Ovary (tissue), 9 donors: ENCODE results near the gene MYOM1. TPM values are rescaled to one million over a fixed set of nuclear protein-coding genes. Genes with fewer than 3 reads are reported as not detected.

Experiments used
- DNase-seq, 5 donors: peaks; one replicate each; pipeline ENCODE4 v3.0.0-alpha.2; 2019 to 2020
- H3K27ac ChIP-seq, 2 donors: fragments of 200-600 bp; one replicate each; pipeline versions ENCODE4 v1.5.1 to v1.8.0; 2019 to 2022
- H3K27me3 ChIP-seq: fragments of 200-600 bp; one replicate; pipeline ENCODE4 v1.8.0; 2022
- H3K36me3 ChIP-seq: fragments of 200-600 bp; sonication (generic); one replicate; pipeline ENCODE4 v1.5.1; 2019
- H3K4me1 ChIP-seq: one replicate; pipeline ENCODE4 v1.8.1; 2013; ENCODE audit warnings: mild to moderate bottlenecking, moderate library complexity; ENCODE audit not compliant: insufficient read depth
- H3K4me3 ChIP-seq: fragments of 200-600 bp; sonication (generic); one replicate; pipeline ENCODE4 v1.5.1; 2017
- H3K9me3 ChIP-seq, 2 donors: fragments of 200-600 bp in 1 of 2; sonication (generic) in 1 of 2; one replicate each; pipeline versions ENCODE4 v1.5.1 to v1.8.1; 2013 to 2019; ENCODE audit warnings: mild to moderate bottlenecking in 1 of 2, moderate library complexity in 1 of 2
- EP300 ChIP-seq: sonication (generic); formaldehyde crosslinking; IDR thresholded peaks from one replicate; pipeline ENCODE4 v1.6.1; 2017; ENCODE audit warnings: antibody characterized with exemption
- POLR2A ChIP-seq: fragments of 450-650 bp; IDR thresholded peaks from one replicate; pipeline ENCODE4 v1.6.1; 2017; ENCODE audit warnings: antibody characterized with exemption, mild to moderate bottlenecking, moderate library complexity
- WGBS, 3 donors: extraction: QIAGEN DNeasy Blood & Tissue Kit in 1 of 3; methylation state at CpG; one replicate each; pipeline versions ENCODE4 v1.1.5 to v1.1.7; 2013 to 2017; 5-methylcytosine and 5-hydroxymethylcytosine counted together
- intact Hi-C, 4 donors: fragments of 100-400 bp; cut with DNase I; formaldehyde crosslinking; loops; one replicate each; pipeline versions ENCODE4 v1.11.0 to v1.15.1; 2022 to 2023
- polyA plus RNA-seq, 2 donors: library from polyadenylated mRNA; stranded (reverse); fragments of 200-250 nt in 1 of 2; fragments of 350-450 nt in 1 of 2; fragmentation: Illumina TruSeq in 1 of 2; extraction: RNeasy Lipid Tissue Mini Kit (QIAGEN cat#74804) in 1 of 2; gene quantifications; one replicate each; pipeline ENCODE4 v1.2.3, GENCODE V29; 2013 to 2014
- total RNA-seq, 7 donors: library from RNA; depleted of rRNA in 2 of 7; stranded (reverse); fragments of >200 nt in 2 of 7; fragmentation: NEBNext Ultra II Directional in 3 of 7; extraction: Animal tissue kit (Norgen Biotek cat#: 25700) in 3 of 7; gene quantifications; one replicate each; pipeline versions ENCODE4 v1.1.0 to v1.2.4, GENCODE V29; 2016 to 2023
- TF ChIP-seq, protein P1 (sequence below), 3 donors: fragments of 450-650 bp in 2 of 3; fragments of 200-600 bp in 1 of 3; IDR thresholded peaks; one replicate each; pipeline versions ENCODE4 v1.5.1 to v1.8.0; 2016 to 2022; ENCODE audit warnings: antibody characterized with exemption in 3 of 3, mild to moderate bottlenecking in 1 of 3
- donor health status: DM: no; HTN: no; CAD: no; lungs with moderate emphysema.
- donor health status: DM: no; HTN: no; CAD: no.
- donor health status: Bipolar disorder and iron deficiency.
- donor health status: DM: yes; HTN: yes; CAD: no.
- donor health status: DM: no; HTN: no; CAD: no.
- donor health status: DM: yes; HTN: yes; CAD: no.

MYOM1 gene
- total and polyA plus RNA-seq, 9 donors, result 0.69 to 21.0 (median 3.6) TPM

DNA sequence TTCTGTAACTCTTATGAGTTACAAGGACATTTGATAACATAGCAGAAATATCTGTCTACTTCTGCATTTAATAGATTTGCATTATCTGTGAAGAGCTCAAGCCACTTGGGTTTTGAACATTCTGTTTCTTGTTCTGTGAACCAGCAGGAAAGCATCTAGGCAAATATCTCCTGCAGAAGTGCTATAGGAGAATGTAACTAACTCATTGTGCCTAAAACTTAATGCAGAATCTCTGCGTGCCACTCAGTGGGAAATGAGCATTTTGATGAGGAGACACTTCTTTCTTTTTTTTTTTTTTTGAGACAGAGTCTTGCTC lies 63.5 kb downstream of the MYOM1 start:
- DNase-seq, result no peak
- Histone ChIP-seq H3K27ac (no peak overlapping the region), H3K36me3 (no peaks in the 10 kb centered on the region), H3K9me3 (no peaks in the 10 kb centered on the region), H3K4me1 (no peaks in the 10 kb centered on the region), H3K4me3 (no peak overlapping the region), H3K27me3 (no peaks in the 10 kb centered on the region)
- intact Hi-C loops, result loop anchor here in 3 of 4 donors (10.0 kb wide), 3 partner anchors 69 to 221 kb away; partner anchors contain the start of gene MYL12A (in 1 of the 3)
- WGBS, 3 donors, result 60 to 80% (median 75%) methylated on average over 1 of the region's 1 CpG
- TF ChIP-seq POLR2A (no peak), EP300 (no peak)
- TF ChIP-seq, protein P1, sequence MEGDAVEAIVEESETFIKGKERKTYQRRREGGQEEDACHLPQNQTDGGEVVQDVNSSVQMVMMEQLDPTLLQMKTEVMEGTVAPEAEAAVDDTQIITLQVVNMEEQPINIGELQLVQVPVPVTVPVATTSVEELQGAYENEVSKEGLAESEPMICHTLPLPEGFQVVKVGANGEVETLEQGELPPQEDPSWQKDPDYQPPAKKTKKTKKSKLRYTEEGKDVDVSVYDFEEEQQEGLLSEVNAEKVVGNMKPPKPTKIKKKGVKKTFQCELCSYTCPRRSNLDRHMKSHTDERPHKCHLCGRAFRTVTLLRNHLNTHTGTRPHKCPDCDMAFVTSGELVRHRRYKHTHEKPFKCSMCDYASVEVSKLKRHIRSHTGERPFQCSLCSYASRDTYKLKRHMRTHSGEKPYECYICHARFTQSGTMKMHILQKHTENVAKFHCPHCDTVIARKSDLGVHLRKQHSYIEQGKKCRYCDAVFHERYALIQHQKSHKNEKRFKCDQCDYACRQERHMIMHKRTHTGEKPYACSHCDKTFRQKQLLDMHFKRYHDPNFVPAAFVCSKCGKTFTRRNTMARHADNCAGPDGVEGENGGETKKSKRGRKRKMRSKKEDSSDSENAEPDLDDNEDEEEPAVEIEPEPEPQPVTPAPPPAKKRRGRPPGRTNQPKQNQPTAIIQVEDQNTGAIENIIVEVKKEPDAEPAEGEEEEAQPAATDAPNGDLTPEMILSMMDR (IDR thresholded peaks at IDR 0.05), result no peak

DNA sequence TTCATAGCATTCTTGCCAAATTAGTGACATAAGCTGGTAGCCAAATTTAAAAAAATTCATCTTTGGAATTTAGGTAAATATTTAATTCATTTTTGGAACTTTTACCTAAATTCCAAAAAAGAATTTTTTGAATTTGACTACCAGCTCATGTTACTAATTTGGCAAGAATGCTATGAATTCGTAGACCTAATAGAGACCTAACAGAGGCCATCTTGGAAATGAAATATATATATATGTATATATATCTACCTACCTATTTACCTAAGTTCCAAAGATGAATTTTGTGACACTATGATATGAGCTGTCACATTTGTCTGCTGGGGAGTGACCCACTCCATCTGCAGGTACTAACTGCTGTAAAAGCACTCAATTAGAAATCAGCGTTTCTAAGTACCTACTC lies 65.6 kb downstream of the MYOM1 start:
- no peak overlapping the region for H3K4me3 ChIP-seq
- intact Hi-C loops, result loop anchor here in 3 of 4 donors (5.0 to 10.0 kb wide), 4 partner anchors 71 to 227 kb away; partner anchors contain the start of gene MYL12A (in 1 of the 3)
- no peak for TF ChIP-seq EP300
- TF ChIP-seq, protein P1 (IDR thresholded peaks at IDR 0.05), result no peak
- no peak for TF ChIP-seq POLR2A
- no peaks in the 10 kb centered on the region for H3K36me3 ChIP-seq
- no peak overlapping the region for H3K27ac ChIP-seq
- no peaks in the 10 kb centered on the region for H3K9me3 ChIP-seq
- no peak for DNase-seq
- no peaks in the 10 kb centered on the region for H3K27me3 ChIP-seq
- no peaks in the 10 kb centered on the region for H3K4me1 ChIP-seq
- 88 to 92% (median 90%) methylated on average over 2 of the region's 2 CpGs for WGBS, 3 donors

- H3K27me3 ChIP-seq, result no peaks in the 10 kb centered on the region
- WGBS, 3 donors, result 83 to 88% (median 85%) methylated on average over 8 of the region's 8 CpGs
- no peak overlapping the region for H3K4me3 ChIP-seq
- intact Hi-C loops, result loop anchor here in 3 of 4 donors (5.0 to 10.0 kb wide), 4 partner anchors 72 to 226 kb away; partner anchors contain the start of gene MYL12A (in 1 of the 3)
- no peak overlapping the region for H3K27ac ChIP-seq
- H3K9me3 ChIP-seq, result no peaks in the 10 kb centered on the region
- TF ChIP-seq EP300, result no peak
- TF ChIP-seq, protein P1 (IDR thresholded peaks at IDR 0.05), result no peak
- no peak for TF ChIP-seq POLR2A
- no peak for DNase-seq
- H3K4me1 ChIP-seq, result no peaks in the 10 kb centered on the region
- no peaks in the 10 kb centered on the region for H3K36me3 ChIP-seq
Measured at GRCh38 chr18:3153107-3153704, 66.6 kb downstream of the MYOM1 start.

DNA sequence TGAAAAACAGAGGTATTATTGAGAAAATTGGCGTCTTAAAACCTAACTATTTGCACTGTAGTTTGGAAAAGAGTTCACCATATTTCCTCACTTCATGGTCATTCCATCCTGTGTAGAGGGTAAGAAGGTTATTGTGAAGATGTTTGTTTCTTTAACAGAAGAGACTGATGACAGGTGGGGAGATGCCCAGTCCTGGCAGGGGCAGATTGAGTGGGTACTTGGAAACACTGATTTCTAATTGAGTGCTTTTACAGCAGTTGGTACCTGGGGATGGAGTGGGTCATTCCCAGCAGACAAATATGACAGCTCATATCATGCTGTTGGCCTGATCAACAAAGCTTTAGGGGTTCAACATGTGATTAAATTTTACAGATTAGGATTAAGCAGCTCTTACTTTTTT lies 67.5 kb downstream of the MYOM1 start:
- TF ChIP-seq, protein P1 (IDR thresholded peaks at IDR 0.05), result no peak
- TF ChIP-seq POLR2A (no peak), EP300 (no peak)
- no peaks in the 10 kb centered on the region for H3K27me3 ChIP-seq
- H3K36me3 ChIP-seq, result no peaks in the 10 kb centered on the region
- H3K9me3 ChIP-seq, result no peaks in the 10 kb centered on the region
- H3K27ac ChIP-seq, result no peak overlapping the region
- H3K4me1 ChIP-seq, result no peaks in the 10 kb centered on the region
- no peak overlapping the region for H3K4me3 ChIP-seq
- intact Hi-C loops, result loop anchor here in 3 of 4 donors (5.0 to 10.0 kb wide), 4 partner anchors 73 to 225 kb away; partner anchors contain the start of gene MYL12A (in 1 of the 3)
- no peak for DNase-seq
- WGBS, 3 donors, result 92 to 96% (median 93%) methylated on average over 1 of the region's 1 CpG
